IMR-90 (cell line): ENCODE measurements around the gene CAMTA1. TPM values are rescaled to one million over a fixed set of nuclear protein-coding genes. Genes with fewer than 3 reads are reported as not detected.

ENCODE experiments used
- ATAC-seq: fragments of 200-7000 bp; cut with Tn5 transposase; 2 replicates; pipeline ENCODE4 v1.9.1; 2020; ENCODE audit warnings: low read depth, mild to moderate bottlenecking, moderate library complexity
- BruUV-seq: library from RNA; stranded (reverse); fragments of 400-500 nt; replicated peaks from 2 replicates; lab custom pipeline; 2021; lab: Mats Ljungman, UMichigan
- CTCF ChIA-PET: fragments of 300-600 bp; formaldehyde crosslinking; extraction: SDS; loops from one replicate; lab custom pipeline; 2021; ENCODE audit warnings: antibody characterized with exemption; lab: Yijun Ruan, JAX
- POLR2A ChIA-PET: fragments of 300-600 bp; sonication (Branson Sonifier 250); formaldehyde crosslinking; loops from one replicate; lab custom pipeline; 2022; ENCODE audit warnings: antibody characterized with exemption; ENCODE audit not compliant: unreplicated experiment; lab: Charles Lee
- DNase-seq: peaks from one replicate; pipeline ENCODE4 v3.0.0; 2013
- H2AFZ ChIP-seq: replicated peaks from 2 replicates; pipeline ENCODE3; 2013; ENCODE audit warnings: low read length, mild to moderate bottlenecking; ENCODE audit not compliant: poor library complexity
- H2AK5ac ChIP-seq: 2 replicates; pipeline ENCODE4 v1.6.1; 2013; ENCODE audit warnings: low read depth, low read length, inconsistent platforms
- H2AK9ac ChIP-seq: replicated peaks from 2 replicates; pipeline ENCODE3; 2013; ENCODE audit warnings: mild to moderate bottlenecking, low read depth, low read length, moderate library complexity; ENCODE audit not compliant: poor library complexity
- H2BK120ac ChIP-seq: 2 replicates; pipeline ENCODE4 v1.6.1; 2013; ENCODE audit warnings: low read depth, low read length, inconsistent platforms
- H2BK15ac ChIP-seq: 3 replicates; pipeline ENCODE4 v1.6.1; 2013; ENCODE audit warnings: low read depth, low read length, inconsistent platforms
- H2BK20ac ChIP-seq: 2 replicates; pipeline ENCODE4 v1.6.1; 2013; ENCODE audit warnings: low read depth, mild to moderate bottlenecking, inconsistent platforms, low read length, moderate library complexity
- H2BK5ac ChIP-seq: 2 replicates; pipeline ENCODE4 v1.6.1; 2013; ENCODE audit warnings: mild to moderate bottlenecking, low read depth, low read length, inconsistent platforms; ENCODE audit not compliant: poor library complexity, severe bottlenecking
- H3K14ac ChIP-seq: replicated peaks from 2 replicates; pipeline ENCODE4 v1.6.1; 2013; ENCODE audit warnings: low read depth, low read length, inconsistent platforms
- H3K18ac ChIP-seq: 2 replicates; pipeline ENCODE4 v1.6.1; 2013; ENCODE audit warnings: low read depth, low read length, control low read depth
- H3K23ac ChIP-seq: 2 replicates; pipeline ENCODE4 v1.6.1; 2013; ENCODE audit warnings: low read depth, low read length, inconsistent platforms
- H3K27ac ChIP-seq: 2 replicates; pipeline ENCODE4 v1.5.1; 2013; ENCODE audit warnings: mild to moderate bottlenecking, control low read depth, low read length; ENCODE audit not compliant: insufficient read depth
- H3K27me3 ChIP-seq: 2 replicates; pipeline ENCODE4 v1.6.1; 2013; ENCODE audit warnings: low read length; ENCODE audit not compliant: control insufficient read depth, insufficient read depth
- H3K36me3 ChIP-seq: 2 replicates; pipeline ENCODE4 v1.6.1; 2013; ENCODE audit warnings: low read length, mixed read lengths; ENCODE audit not compliant: control insufficient read depth, insufficient read depth
- H3K4ac ChIP-seq: 2 replicates; pipeline ENCODE4 v1.6.1; 2013; ENCODE audit warnings: low read depth, low read length, inconsistent platforms
- H3K4me1 ChIP-seq: 2 replicates; pipeline ENCODE4 v1.6.1; 2013; ENCODE audit warnings: low read length, mixed read lengths; ENCODE audit not compliant: control insufficient read depth, insufficient read depth
- H3K4me2 ChIP-seq: 2 replicates; pipeline ENCODE4 v1.6.1; 2013; ENCODE audit warnings: low read depth, mild to moderate bottlenecking, control low read depth, low read length, moderate library complexity
- H3K4me3 ChIP-seq: 2 replicates; pipeline ENCODE4 v1.5.1; 2013; ENCODE audit warnings: low read depth, mild to moderate bottlenecking, control low read depth, low read length, moderate library complexity; ENCODE audit not compliant: insufficient read depth
- H3K56ac ChIP-seq: 2 replicates; pipeline ENCODE4 v1.6.1; 2013; ENCODE audit warnings: low read length, inconsistent platforms; ENCODE audit not compliant: insufficient read depth; ENCODE audit errors: extremely low read depth
- H3K79me1 ChIP-seq, 2 experiments: 2 replicates each; pipeline ENCODE4 v1.6.1; 2013; ENCODE audit warnings: low read length in 2 of 2, inconsistent platforms in 1 of 2, low read depth in 1 of 2
- H3K9ac ChIP-seq: 2 replicates; pipeline ENCODE4 v1.6.1; 2013; ENCODE audit warnings: low read depth, low read length, control low read depth
- H3K9me1 ChIP-seq: 2 replicates; pipeline ENCODE4 v1.6.1; 2013; ENCODE audit warnings: low read length, inconsistent platforms; ENCODE audit not compliant: insufficient read depth
- H3K9me3 ChIP-seq: 2 replicates; pipeline ENCODE4 v1.6.1; 2013; ENCODE audit warnings: low read length; ENCODE audit not compliant: control insufficient read depth, insufficient read depth
- H4K20me1 ChIP-seq: 2 replicates; pipeline ENCODE4 v1.6.1; 2013; ENCODE audit warnings: low read length, inconsistent platforms; ENCODE audit not compliant: insufficient read depth
- H4K5ac ChIP-seq: 2 replicates; pipeline ENCODE4 v1.6.1; 2013; ENCODE audit warnings: mild to moderate bottlenecking, low read depth, low read length, control low read depth
- H4K8ac ChIP-seq, 2 experiments: 2 replicates each; pipeline ENCODE4 v1.6.1; 2013; ENCODE audit warnings: low read depth in 2 of 2, low read length in 2 of 2, control low read depth in 1 of 2, inconsistent platforms in 1 of 2
- H4K91ac ChIP-seq: 2 replicates; pipeline ENCODE4 v1.6.1; 2013; ENCODE audit warnings: low read depth, low read length, inconsistent platforms; ENCODE audit not compliant: insufficient read depth
- BHLHE40 ChIP-seq: fragments of 150-350 bp; IDR thresholded peaks from 2 replicates; pipeline ENCODE4 v1.6.1; 2016; ENCODE audit warnings: mild to moderate bottlenecking, low read depth, low read length
- CHD1 ChIP-seq: IDR thresholded peaks from 2 replicates; pipeline ENCODE4 v1.6.1; 2012; ENCODE audit warnings: low read depth, low read length, improper control_type of control experiment
- FOS ChIP-seq: fragments of 150-350 bp; IDR thresholded peaks from 2 replicates; pipeline ENCODE4 v1.6.1; 2016; ENCODE audit warnings: low read depth, low read length
- MAZ ChIP-seq: IDR thresholded peaks from 2 replicates; pipeline ENCODE4 v1.6.1; 2012; ENCODE audit warnings: low read depth, mild to moderate bottlenecking, low read length, improper control_type of control experiment, moderate library complexity, borderline replicate concordance
- POLR2A ChIP-seq: IDR thresholded peaks from 2 replicates; pipeline ENCODE4 v1.6.1; 2012; ENCODE audit warnings: mild to moderate bottlenecking, low read depth, low read length
- RAD21 ChIP-seq: IDR thresholded peaks from 2 replicates; pipeline ENCODE4 v1.6.1; 2012; ENCODE audit warnings: low read length, improper control_type of control experiment
- SMC3 ChIP-seq: fragments of 150-350 bp; IDR thresholded peaks from 2 replicates; pipeline ENCODE4 v1.6.1; 2016; ENCODE audit warnings: low read depth, mild to moderate bottlenecking, antibody characterized with exemption, low read length, moderate library complexity
- WGBS, 2 experiments: methylation state at CpG; one replicate each; pipeline versions ENCODE4 v1.1.5 to v1.1.7; 2013; ENCODE audit warnings: missing lambda C conversion rate in 2 of 2; ENCODE audit not compliant: insufficient read length in 1 of 2; ENCODE audit errors: extremely low coverage in 2 of 2; 5-methylcytosine and 5-hydroxymethylcytosine counted together
- dilution Hi-C: fragments of 300-500 bp; cut with HindIII; formaldehyde crosslinking; loops from one replicate; pipeline ENCODE4 v1.14.3; 2018; ENCODE audit warnings: low sequenced_read_pairs; ENCODE audit not compliant: unreplicated experiment
- in situ Hi-C: fragments of 300-500 bp; cut with MboI; formaldehyde crosslinking; loops from 3 replicates; pipeline ENCODE4 v1.14.3; 2019; ENCODE audit warnings: low sequenced_read_pairs, inconsistent platforms, mixed read lengths
- intact Hi-C: fragments of 100-400 bp; cut with micrococcal nuclease; formaldehyde crosslinking; loops from 2 replicates; pipeline ENCODE4 v1.10.0; 2022
- polyA plus RNA-seq, 3 experiments: library from polyadenylated mRNA; depleted of rRNA; stranded (reverse); fragments of >200 nt; gene quantifications; 2 replicates each; pipeline ENCODE4 v1.2.3, GENCODE V29; 2012; ENCODE audit warnings: low replicate concordance in 1 of 3
- total RNA-seq: library from RNA; depleted of rRNA; stranded (reverse); fragments of >200 nt; gene quantifications from 2 replicates; pipeline ENCODE4 v1.2.3, GENCODE V29; 2012
- TF ChIP-seq, protein P1 (sequence below): fragments of 150-350 bp; IDR thresholded peaks from 2 replicates; pipeline ENCODE4 v1.6.1; 2016; ENCODE audit warnings: low read depth, mild to moderate bottlenecking, low read length, moderate library complexity, borderline replicate concordance
- TF ChIP-seq, protein P2 (sequence below): fragments of 150-350 bp; IDR thresholded peaks from 2 replicates; pipeline ENCODE4 v1.6.1; 2017; ENCODE audit warnings: mild to moderate bottlenecking, antibody characterized with exemption, low read length, low read depth

CAMTA1 gene
- total and polyA plus RNA-seq, 2 of the 4 experiments (the other 2 are of a cell fraction): 35.5 to 74.3 TPM

GRCh38 chr1:7628273-7628672, 843.0 kb downstream of the CAMTA1 start:
- no peaks in the 10 kb centered on the region for H3K9me3 ChIP-seq
- H2BK15ac ChIP-seq: no peak overlapping the region
- no peaks in the 10 kb centered on the region; the same call in 1 of the 2 replicates for H4K20me1 ChIP-seq
- H2BK20ac ChIP-seq: no peak overlapping the region
- H3K4me2 ChIP-seq: no peak overlapping the region
- peaks cover 70% of the 10 kb centered on the region for H3K27me3 ChIP-seq
- H3K9ac ChIP-seq: no peak overlapping the region
- H2AK9ac ChIP-seq: no peak overlapping the region
- ChIA-PET POLR2A (no interaction called here), CTCF (no interaction called here)
- H3K4me3 ChIP-seq: no peak overlapping the region
- H3K4ac ChIP-seq: no peak overlapping the region
- no peak overlapping the region for H3K23ac ChIP-seq
- H3K9me1 ChIP-seq: no peaks in the 10 kb centered on the region
- TF ChIP-seq SMC3 (no peak), FOS (no peak), CHD1 (no peak), RAD21 (no peak), POLR2A (no peak), BHLHE40 (no peak), MAZ (no peak)
- TF ChIP-seq, protein P1, sequence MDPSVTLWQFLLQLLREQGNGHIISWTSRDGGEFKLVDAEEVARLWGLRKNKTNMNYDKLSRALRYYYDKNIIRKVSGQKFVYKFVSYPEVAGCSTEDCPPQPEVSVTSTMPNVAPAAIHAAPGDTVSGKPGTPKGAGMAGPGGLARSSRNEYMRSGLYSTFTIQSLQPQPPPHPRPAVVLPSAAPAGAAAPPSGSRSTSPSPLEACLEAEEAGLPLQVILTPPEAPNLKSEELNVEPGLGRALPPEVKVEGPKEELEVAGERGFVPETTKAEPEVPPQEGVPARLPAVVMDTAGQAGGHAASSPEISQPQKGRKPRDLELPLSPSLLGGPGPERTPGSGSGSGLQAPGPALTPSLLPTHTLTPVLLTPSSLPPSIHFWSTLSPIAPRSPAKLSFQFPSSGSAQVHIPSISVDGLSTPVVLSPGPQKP: no peak
- TF ChIP-seq, protein P2, sequence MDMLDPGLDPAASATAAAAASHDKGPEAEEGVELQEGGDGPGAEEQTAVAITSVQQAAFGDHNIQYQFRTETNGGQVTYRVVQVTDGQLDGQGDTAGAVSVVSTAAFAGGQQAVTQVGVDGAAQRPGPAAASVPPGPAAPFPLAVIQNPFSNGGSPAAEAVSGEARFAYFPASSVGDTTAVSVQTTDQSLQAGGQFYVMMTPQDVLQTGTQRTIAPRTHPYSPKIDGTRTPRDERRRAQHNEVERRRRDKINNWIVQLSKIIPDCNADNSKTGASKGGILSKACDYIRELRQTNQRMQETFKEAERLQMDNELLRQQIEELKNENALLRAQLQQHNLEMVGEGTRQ: no peak
- no peak overlapping the region for H4K91ac ChIP-seq
- in situ Hi-C loops: no loop called here
- H3K27ac ChIP-seq: no peak overlapping the region
- no peaks in the 10 kb centered on the region for H3K79me1 ChIP-seq
- no TSS peak for BruUV-seq
- H2AFZ ChIP-seq: no peak overlapping the region
- H3K14ac ChIP-seq: no peak overlapping the region
- no peak overlapping the region for H2BK5ac ChIP-seq
- no peak overlapping the region for H2BK120ac ChIP-seq
- H3K4me1 ChIP-seq: no peaks in the 10 kb centered on the region
- H4K5ac ChIP-seq: no peak overlapping the region
- H4K8ac ChIP-seq: no peak overlapping the region
- H3K56ac ChIP-seq: no peak overlapping the region
- dilution Hi-C loops: no loop called here
- no peak for ATAC-seq
- intact Hi-C loops: no loop called here
- H2AK5ac ChIP-seq: no peak overlapping the region
- no peaks in the 10 kb centered on the region for H3K36me3 ChIP-seq
- no peak overlapping the region for H3K18ac ChIP-seq
- DNase-seq: no peak
- no CpG with 5 or more reads among the region's 4 CpGs for WGBS, 2 experiments
